HFFc6 (cell line): ENCODE data around the gene JUN. TPM values are rescaled to one million over a fixed set of nuclear protein-coding genes. Genes with fewer than 3 reads are reported as not detected.

Source experiments
- DNase-seq: peaks from one replicate; pipeline ENCODE4 v3.0.0-alpha.2; 2018
- H3K27ac Mint-ChIP-seq: 2 replicates; pipeline ENCODE4 v1.8.0; 2020; ENCODE audit warnings: mild to moderate bottlenecking, mixed read lengths
- H3K27me3 Mint-ChIP-seq: 2 replicates; pipeline ENCODE4 v1.8.0; 2021; ENCODE audit warnings: mild to moderate bottlenecking, moderate library complexity, mixed read lengths; ENCODE audit not compliant: insufficient read depth
- H3K36me3 Mint-ChIP-seq: 2 replicates; pipeline ENCODE4 v1.8.0; 2021; ENCODE audit warnings: low read depth, mixed read lengths
- H3K4me1 Mint-ChIP-seq: 2 replicates; pipeline ENCODE4 v1.8.0; 2020; ENCODE audit warnings: low read depth, mixed read lengths
- H3K4me3 Mint-ChIP-seq: 2 replicates; pipeline ENCODE4 v1.8.0; 2020; ENCODE audit warnings: mild to moderate bottlenecking, moderate library complexity, mixed read lengths
- H3K9me3 Mint-ChIP-seq: 2 replicates; pipeline ENCODE4 v1.8.0; 2020; ENCODE audit warnings: mild to moderate bottlenecking, mixed read lengths
- total RNA-seq, 6 experiments: library from RNA; stranded (reverse); fragmentation: NEBNext Ultra II Directional; extraction: Animal tissue kit (Norgen Biotek cat#: 25700); gene quantifications; 2 replicates in 1 of 6; 3 replicates in 5 of 6; pipeline ENCODE4 v1.2.3, GENCODE V29; 2021
- TF ChIP-seq, protein P1 (sequence below): fragments of 200-600 bp; sonication (generic); IDR thresholded peaks from 2 replicates; pipeline ENCODE4 v1.5.0; 2021; ENCODE audit warnings: antibody characterized with exemption, mild to moderate bottlenecking

The JUN gene
- total RNA-seq, 6 experiments from 2014 or later: 80.5 to 91.1 (median 82.2) TPM

DNA sequence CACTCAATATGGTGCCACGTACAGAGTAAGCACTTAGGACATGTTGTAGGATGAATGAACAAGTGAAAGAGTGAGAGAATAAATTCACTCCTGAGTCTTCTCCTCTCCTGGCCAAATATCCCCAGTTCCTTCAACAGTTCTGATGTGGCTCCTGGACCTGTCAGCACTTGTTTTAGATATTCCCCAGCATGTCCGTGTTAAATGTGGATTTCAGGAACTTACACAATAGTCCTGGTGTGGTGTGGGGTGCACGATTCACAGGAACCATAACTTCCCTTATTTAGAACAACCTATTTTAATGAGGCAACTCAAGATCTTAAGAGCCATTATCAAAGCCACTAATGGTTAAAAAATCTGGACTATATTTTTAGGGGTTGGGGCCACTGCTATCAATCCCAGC lies 45.0 kb downstream of the JUN start:
- H3K27me3 Mint-ChIP-seq: no peaks in the 10 kb centered on the region
- TF ChIP-seq, protein P1, sequence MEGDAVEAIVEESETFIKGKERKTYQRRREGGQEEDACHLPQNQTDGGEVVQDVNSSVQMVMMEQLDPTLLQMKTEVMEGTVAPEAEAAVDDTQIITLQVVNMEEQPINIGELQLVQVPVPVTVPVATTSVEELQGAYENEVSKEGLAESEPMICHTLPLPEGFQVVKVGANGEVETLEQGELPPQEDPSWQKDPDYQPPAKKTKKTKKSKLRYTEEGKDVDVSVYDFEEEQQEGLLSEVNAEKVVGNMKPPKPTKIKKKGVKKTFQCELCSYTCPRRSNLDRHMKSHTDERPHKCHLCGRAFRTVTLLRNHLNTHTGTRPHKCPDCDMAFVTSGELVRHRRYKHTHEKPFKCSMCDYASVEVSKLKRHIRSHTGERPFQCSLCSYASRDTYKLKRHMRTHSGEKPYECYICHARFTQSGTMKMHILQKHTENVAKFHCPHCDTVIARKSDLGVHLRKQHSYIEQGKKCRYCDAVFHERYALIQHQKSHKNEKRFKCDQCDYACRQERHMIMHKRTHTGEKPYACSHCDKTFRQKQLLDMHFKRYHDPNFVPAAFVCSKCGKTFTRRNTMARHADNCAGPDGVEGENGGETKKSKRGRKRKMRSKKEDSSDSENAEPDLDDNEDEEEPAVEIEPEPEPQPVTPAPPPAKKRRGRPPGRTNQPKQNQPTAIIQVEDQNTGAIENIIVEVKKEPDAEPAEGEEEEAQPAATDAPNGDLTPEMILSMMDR: no peak
- no peaks in the 10 kb centered on the region; the same call in 1 of the 2 replicates for H3K36me3 Mint-ChIP-seq
- peaks cover 30% of the 10 kb centered on the region for H3K4me1 Mint-ChIP-seq
- H3K9me3 Mint-ChIP-seq: no peaks in the 10 kb centered on the region; the same call in 1 of the 2 replicates
- no peak overlapping the region for H3K27ac Mint-ChIP-seq
- no peak overlapping the region for H3K4me3 Mint-ChIP-seq
- DNase-seq: no peak

DNA sequence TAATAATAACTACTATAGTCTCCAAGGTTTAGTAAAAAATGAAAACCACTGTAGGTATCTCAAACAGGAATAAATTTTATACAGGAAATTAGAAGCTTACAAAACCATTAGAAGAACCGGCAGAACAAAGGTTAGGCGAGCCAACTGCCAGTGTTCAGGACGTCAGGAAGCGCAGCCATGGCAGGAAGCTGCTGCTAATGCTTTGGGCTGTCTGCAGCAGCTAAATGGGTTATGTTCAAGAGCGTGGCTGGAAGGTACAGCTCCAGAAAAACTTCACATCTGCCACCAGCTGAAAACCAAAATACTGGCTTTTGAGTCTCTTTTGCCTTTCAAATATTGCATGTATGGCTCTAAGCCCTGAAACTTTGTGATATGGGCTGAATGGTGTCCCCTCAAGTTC lies 48.3 kb downstream of the JUN start:
- Mint-ChIP-seq H3K27me3 (no peaks in the 10 kb centered on the region), H3K4me3 (no peak overlapping the region), H3K9me3 (no peaks in the 10 kb centered on the region), H3K27ac (no peak overlapping the region), H3K36me3 (no peaks in the 10 kb centered on the region; the same call in 1 of the 2 replicates), H3K4me1 (peaks cover 30% of the 10 kb centered on the region)
- TF ChIP-seq, protein P1: no peak
- no peak for DNase-seq

DNA sequence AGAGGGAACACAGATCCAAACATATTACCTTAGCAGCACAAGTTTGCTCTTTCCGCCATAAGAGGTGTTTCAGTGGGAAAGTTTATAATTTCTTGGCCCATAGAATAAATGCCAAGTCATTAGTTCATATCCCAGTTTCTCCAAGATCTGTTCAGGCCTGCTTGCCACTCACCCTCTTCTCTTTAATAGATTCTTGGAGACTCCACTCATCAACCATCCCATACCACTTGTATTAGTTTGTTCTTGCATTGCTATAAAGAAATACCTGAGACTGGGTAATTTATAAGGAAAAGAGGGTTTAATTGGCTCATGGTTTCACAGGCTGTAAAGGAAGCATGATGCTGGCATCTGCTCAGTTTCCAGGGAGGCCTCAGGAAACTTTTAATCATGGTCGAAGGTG lies 49.2 kb downstream of the JUN start:
- DNase-seq: no peak
- Mint-ChIP-seq H3K27me3 (no peaks in the 10 kb centered on the region), H3K9me3 (no peaks in the 10 kb centered on the region), H3K36me3 (no peaks in the 10 kb centered on the region; the same call in 1 of the 2 replicates), H3K27ac (no peak overlapping the region), H3K4me3 (no peak overlapping the region), H3K4me1 (peaks cover 20% of the 10 kb centered on the region)
- TF ChIP-seq, protein P1: no peak

- H3K27ac Mint-ChIP-seq: no peak overlapping the region
- peaks cover 23% of the 10 kb centered on the region for H3K4me1 Mint-ChIP-seq
- H3K36me3 Mint-ChIP-seq: no peaks in the 10 kb centered on the region; the same call in 1 of the 2 replicates
- DNase-seq: no peak
- no peaks in the 10 kb centered on the region; the same call in 1 of the 2 replicates for H3K27me3 Mint-ChIP-seq
- TF ChIP-seq, protein P1: no peak
- H3K9me3 Mint-ChIP-seq: no peaks in the 10 kb centered on the region
- no peak overlapping the region for H3K4me3 Mint-ChIP-seq
Observed at GRCh38 chr1:58732087-58732775, 51.6 kb downstream of the JUN start.

Other genes starting within 250 kb of the JUN start
- gene OMA1, start 237.3 kb downstream of the JUN start, total RNA-seq: 10 to 100 TPM; 10.5 to 14.8 (median 13.1) TPM
- 10 to 100 TPM in 4 of 6 experiments, under 1 TPM in 2; 0.55 to 13.3 (median 12.2) TPM for gene TACSTD2, start 206.8 kb downstream of the JUN start, total RNA-seq
- 10 to 100 TPM; 15.6 to 18.8 (median 18.0) TPM for gene MYSM1, start 84.0 kb downstream of the JUN start, total RNA-seq